GM10266 (cell line): ENCODE measurements around the gene MGA.

Experiments used
- DNase-seq: peaks from one replicate; pipeline ENCODE4 v3.0.0; 2012; ENCODE audit errors: extremely low spot score
- TF ChIP-seq, protein P1 (sequence below): IDR thresholded peaks from 2 replicates; pipeline ENCODE4 v1.5.1; 2012; ENCODE audit warnings: mild to moderate bottlenecking, low read depth; ENCODE audit not compliant: control insufficient read depth, insufficient read depth; ENCODE audit errors: missing control alignments

Gene MGA

DNA sequence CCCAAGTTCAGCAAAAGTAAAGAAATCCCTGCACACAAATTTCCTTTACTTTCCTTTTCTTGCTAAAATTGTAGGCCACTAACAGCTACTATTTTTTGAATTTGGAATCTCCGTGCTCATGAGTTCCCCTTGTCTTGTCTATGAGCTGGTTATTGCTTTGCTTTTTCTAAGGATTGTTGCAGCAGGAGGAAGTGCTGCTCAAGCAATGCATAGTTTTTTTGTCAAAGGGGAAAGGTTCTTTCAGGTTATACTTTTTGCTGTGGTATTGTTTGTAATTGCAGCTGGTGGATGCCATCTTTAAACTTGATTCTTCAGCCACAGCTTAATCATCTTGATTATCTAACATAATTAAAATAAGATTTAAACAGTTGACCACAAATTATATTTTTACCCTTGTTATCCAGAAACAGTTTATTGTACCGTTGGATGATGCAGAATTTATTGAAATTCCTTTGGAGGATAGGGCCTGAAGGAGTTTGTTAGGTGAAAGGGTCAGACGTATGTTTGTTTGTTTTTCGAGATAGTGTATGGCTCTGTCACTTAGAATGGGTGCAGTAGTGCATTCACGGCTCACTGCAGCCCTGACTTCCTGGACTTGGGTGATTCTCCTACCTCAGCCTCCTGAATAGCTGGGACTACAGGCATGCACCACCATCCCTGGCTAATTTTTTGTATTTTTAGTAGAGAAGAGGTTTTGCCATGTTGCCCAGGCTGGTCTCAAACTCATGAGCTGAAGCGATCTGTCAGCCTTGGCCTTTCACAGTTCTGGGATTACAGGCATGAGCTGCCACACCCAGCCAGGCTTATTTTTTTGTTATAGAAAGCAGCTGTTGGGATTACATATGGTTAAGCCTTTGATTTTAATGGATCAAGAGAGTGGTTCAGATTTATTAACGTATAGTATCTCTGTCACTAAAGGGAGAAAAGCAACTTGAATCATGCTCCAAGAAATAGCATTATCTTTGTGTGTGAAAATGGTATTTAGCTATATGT lies 11.7 kb downstream of the MGA start:
- no peak for DNase-seq
- TF ChIP-seq, protein P1, sequence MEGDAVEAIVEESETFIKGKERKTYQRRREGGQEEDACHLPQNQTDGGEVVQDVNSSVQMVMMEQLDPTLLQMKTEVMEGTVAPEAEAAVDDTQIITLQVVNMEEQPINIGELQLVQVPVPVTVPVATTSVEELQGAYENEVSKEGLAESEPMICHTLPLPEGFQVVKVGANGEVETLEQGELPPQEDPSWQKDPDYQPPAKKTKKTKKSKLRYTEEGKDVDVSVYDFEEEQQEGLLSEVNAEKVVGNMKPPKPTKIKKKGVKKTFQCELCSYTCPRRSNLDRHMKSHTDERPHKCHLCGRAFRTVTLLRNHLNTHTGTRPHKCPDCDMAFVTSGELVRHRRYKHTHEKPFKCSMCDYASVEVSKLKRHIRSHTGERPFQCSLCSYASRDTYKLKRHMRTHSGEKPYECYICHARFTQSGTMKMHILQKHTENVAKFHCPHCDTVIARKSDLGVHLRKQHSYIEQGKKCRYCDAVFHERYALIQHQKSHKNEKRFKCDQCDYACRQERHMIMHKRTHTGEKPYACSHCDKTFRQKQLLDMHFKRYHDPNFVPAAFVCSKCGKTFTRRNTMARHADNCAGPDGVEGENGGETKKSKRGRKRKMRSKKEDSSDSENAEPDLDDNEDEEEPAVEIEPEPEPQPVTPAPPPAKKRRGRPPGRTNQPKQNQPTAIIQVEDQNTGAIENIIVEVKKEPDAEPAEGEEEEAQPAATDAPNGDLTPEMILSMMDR = no peak

DNA sequence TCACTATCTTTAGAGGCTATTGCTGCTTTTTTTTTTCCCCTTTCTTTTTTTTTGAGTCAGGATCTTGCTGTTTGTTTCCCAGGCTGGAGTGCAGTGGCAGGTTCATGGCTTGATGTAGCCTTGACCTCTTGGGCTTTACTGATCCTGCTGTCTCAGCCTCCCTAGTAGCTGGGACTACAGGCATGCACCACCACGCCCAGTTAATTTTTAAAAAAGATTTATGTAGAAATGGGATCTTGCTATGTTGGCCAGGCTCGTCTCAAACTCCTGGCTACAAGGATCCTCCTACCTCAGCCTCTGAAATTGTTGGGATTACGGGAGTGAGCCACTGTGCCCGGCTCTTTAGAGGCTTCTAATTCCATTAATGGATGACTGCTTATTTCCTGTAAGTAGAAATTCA lies 15.1 kb downstream of the MGA start:
- no peak for DNase-seq
- TF ChIP-seq, protein P1 = no peak

DNA sequence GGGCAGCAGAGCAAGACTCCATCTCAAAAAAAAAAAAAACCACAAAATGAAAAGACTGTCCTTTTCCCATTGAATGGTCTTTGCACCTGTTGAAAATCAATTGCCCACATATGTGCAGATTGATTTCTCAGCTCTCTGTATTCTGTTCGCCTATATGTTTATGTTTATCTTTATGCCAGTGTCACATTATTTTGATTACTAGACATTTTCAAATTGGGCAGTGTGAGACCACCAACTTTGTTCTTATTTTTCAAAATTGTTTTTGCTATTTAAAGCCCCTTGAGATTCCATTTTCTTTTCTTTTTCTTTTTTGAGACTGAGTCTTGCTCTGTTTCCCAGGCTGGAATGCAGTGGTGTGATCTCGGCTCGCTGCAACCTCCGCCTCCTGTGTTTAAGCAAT lies 18.5 kb downstream of the MGA start:
- DNase-seq = no peak
- TF ChIP-seq, protein P1 = no peak

DNA sequence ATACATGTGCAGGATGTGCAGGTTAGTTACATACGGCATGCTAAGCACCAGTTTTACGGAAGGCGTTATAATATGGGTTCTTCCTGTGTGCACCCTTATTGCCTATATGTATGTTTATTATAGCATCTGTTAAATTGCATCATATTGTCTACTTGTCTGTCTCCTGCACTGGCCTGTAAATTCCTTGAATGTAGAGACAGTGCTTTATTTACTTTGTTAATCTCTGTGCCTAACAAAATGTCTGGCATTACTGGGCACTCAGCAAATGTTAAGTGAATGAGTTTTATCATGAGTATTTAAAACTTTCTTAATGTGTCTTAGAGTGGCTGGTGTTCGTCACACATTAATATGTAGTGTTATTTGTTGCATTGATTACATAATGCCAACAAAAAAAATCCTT lies 23.8 kb downstream of the MGA start:
- TF ChIP-seq, protein P1 = no peak
- no peak for DNase-seq

DNA sequence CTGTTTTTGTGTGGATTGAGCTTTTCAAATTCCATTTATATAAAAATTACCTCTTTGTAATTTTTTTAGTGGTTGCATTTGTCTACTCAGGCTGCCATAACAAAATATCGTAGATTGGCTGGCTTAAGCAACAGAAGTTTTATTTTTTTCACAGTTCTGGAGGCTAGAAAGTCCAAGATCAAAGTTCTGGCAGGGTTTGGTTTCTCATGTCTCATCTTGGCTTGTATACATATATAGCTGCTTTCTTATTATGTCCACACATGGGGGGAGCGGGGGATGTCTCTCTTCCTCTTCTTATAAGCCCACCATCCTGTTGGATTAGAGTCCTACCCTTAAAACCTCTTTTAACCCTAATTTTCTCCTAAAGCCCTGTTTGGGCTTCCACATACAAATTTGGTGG lies 28.5 kb downstream of the MGA start:
- TF ChIP-seq, protein P1 = no peak
- DNase-seq = no peak

DNA sequence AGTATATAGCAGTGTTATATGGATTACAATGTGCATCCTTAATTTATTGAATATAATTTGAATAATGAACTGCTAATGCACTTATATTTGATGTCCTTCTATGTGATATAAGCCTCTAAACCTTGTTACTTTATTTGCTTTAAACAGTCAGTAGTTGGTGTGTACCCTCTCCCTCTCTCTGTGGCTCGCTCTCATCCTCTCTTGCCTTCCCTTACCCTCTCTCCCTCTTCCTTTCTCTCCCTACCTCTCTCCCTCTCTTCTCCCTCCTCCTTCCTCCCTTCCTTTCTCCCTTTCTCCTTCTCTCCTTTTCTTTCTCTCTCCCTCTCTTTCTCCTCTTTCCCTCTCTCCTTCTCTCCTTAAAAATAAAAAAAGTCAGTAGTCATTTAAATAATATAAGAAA lies 28.9 kb downstream of the MGA start:
- TF ChIP-seq, protein P1 = no peak
- DNase-seq = no peak

DNA sequence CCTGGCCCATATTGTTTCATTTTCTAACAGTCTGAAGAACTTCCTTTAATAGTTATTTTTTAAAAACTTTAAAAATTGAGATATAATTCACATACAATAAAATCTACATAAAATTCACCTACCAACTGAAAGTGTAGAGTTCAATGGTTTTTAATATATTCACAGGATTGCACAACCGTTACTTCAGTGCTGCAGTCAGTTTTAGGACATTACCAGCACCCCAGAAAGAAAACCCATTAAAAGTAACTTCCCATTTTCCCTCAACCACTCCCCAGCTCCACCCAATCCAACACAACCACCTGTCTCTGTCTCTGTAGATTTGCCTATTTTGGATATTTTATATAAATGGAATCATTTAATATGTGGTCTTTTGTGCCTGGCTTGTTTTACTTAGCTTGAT lies 29.6 kb downstream of the MGA start:
- TF ChIP-seq, protein P1 = no peak
- DNase-seq = no peak
